ENCODE results near the gene CTCFL.

CTCFL gene

GRCh38 chr20:57455386-57455785 is 69.6 kb downstream of the CTCFL start:
- Histone ChIP-seq H3K9ac (ENCODE audit: low read depth, low read length) (no peak overlapping the region), H3K9me3 (ENCODE audit: insufficient read depth, low read length, severe bottlenecking) (no peaks in the 10 kb centered on the region), H4K20me1 (ENCODE audit: insufficient read depth, low read length) (no peaks in the 10 kb centered on the region), H2AFZ (ENCODE audit: low read depth, low read length) (no peak overlapping the region), H3K4me2 (ENCODE audit: insufficient read depth, low read length) (no peak overlapping the region), H3K79me2 (ENCODE audit: insufficient read depth, low read length) (no peaks in the 10 kb centered on the region), H3K4me1 (ENCODE audit: insufficient read depth, low read length) (no peaks in the 10 kb centered on the region), H3K27me3 (ENCODE audit: insufficient read depth, low read length, poor library complexity) (peaks cover 14% of the 10 kb centered on the region), H3K27ac (ENCODE audit: low read length) (no peak overlapping the region), H3K4me3 (ENCODE audit: low read depth in 1 of 2, low read length in 2 of 2) (no peak overlapping the region), H3K36me3 (ENCODE audit: insufficient read depth, low read length) (no peaks in the 10 kb centered on the region)
- ATAC-seq (ENCODE audit: insufficient read depth, low read depth) (no peak), DNase-seq (no peak)
- TF ChIP-seq, protein P1, sequence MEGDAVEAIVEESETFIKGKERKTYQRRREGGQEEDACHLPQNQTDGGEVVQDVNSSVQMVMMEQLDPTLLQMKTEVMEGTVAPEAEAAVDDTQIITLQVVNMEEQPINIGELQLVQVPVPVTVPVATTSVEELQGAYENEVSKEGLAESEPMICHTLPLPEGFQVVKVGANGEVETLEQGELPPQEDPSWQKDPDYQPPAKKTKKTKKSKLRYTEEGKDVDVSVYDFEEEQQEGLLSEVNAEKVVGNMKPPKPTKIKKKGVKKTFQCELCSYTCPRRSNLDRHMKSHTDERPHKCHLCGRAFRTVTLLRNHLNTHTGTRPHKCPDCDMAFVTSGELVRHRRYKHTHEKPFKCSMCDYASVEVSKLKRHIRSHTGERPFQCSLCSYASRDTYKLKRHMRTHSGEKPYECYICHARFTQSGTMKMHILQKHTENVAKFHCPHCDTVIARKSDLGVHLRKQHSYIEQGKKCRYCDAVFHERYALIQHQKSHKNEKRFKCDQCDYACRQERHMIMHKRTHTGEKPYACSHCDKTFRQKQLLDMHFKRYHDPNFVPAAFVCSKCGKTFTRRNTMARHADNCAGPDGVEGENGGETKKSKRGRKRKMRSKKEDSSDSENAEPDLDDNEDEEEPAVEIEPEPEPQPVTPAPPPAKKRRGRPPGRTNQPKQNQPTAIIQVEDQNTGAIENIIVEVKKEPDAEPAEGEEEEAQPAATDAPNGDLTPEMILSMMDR (IDR thresholded peaks at IDR 0.05; ENCODE audit: borderline replicate concordance, extremely low read depth, low read length, poor library complexity, severe bottlenecking): no peak
- TF ChIP-seq EZH2 (IDR thresholded peaks at IDR 0.05; ENCODE audit: borderline replicate concordance, low read depth, low read length, severe bottlenecking): no peak

GRCh38 chr20:57451795-57452661 is 72.9 kb downstream of the CTCFL start:
- Histone ChIP-seq H2AFZ (ENCODE audit: low read depth, low read length) (no peak overlapping the region), H4K20me1 (ENCODE audit: insufficient read depth, low read length) (peaks cover 17% of the 10 kb centered on the region), H3K27ac (ENCODE audit: low read length) (no peak overlapping the region), H3K9ac (ENCODE audit: low read depth, low read length) (no peak overlapping the region), H3K27me3 (ENCODE audit: insufficient read depth, low read length, poor library complexity) (peaks cover 33% of the 10 kb centered on the region), H3K79me2 (ENCODE audit: insufficient read depth, low read length) (no peaks in the 10 kb centered on the region), H3K4me2 (ENCODE audit: insufficient read depth, low read length) (no peak overlapping the region), H3K4me1 (ENCODE audit: insufficient read depth, low read length) (no peaks in the 10 kb centered on the region), H3K9me3 (ENCODE audit: insufficient read depth, low read length, severe bottlenecking) (no peaks in the 10 kb centered on the region), H3K36me3 (ENCODE audit: insufficient read depth, low read length) (no peaks in the 10 kb centered on the region), H3K4me3 (ENCODE audit: low read depth in 1 of 2, low read length in 2 of 2) (no peak overlapping the region)
- ATAC-seq (ENCODE audit: insufficient read depth, low read depth) (no peak), DNase-seq (no peak)
- TF ChIP-seq, protein P1 (IDR thresholded peaks at IDR 0.05; ENCODE audit: borderline replicate concordance, extremely low read depth, low read length, poor library complexity, severe bottlenecking): no peak
- TF ChIP-seq EZH2 (IDR thresholded peaks at IDR 0.05; ENCODE audit: borderline replicate concordance, low read depth, low read length, severe bottlenecking): no peak

GRCh38 chr20:57451431-57451794 is 73.5 kb downstream of the CTCFL start:
- Histone ChIP-seq H3K27ac (ENCODE audit: low read length) (no peak overlapping the region), H3K9ac (ENCODE audit: low read depth, low read length) (no peak overlapping the region)
- no peak for DNase-seq

More at GRCh38 chr20:57451431-57451794, 73.5 kb downstream of the CTCFL start:
- H3K79me2 ChIP-seq (ENCODE audit: insufficient read depth, low read length): no peaks in the 10 kb centered on the region
- no peaks in the 10 kb centered on the region for H3K4me1 ChIP-seq (ENCODE audit: insufficient read depth, low read length)
- no peak for ATAC-seq (ENCODE audit: insufficient read depth, low read depth)
- no peaks in the 10 kb centered on the region for H3K9me3 ChIP-seq (ENCODE audit: insufficient read depth, low read length, severe bottlenecking)
- H3K4me2 ChIP-seq (ENCODE audit: insufficient read depth, low read length): no peak overlapping the region
- H2AFZ ChIP-seq (ENCODE audit: low read depth, low read length): no peak overlapping the region
- peaks cover 17% of the 10 kb centered on the region for H4K20me1 ChIP-seq (ENCODE audit: insufficient read depth, low read length)
- no peaks in the 10 kb centered on the region for H3K36me3 ChIP-seq (ENCODE audit: insufficient read depth, low read length)
- no peak for TF ChIP-seq EZH2 (IDR thresholded peaks at IDR 0.05; ENCODE audit: borderline replicate concordance, low read depth, low read length, severe bottlenecking)
- TF ChIP-seq, protein P1 (IDR thresholded peaks at IDR 0.05; ENCODE audit: borderline replicate concordance, extremely low read depth, low read length, poor library complexity, severe bottlenecking): no peak
- H3K4me3 ChIP-seq (ENCODE audit: low read depth in 1 of 2, low read length in 2 of 2): no peak overlapping the region
- peaks cover 33% of the 10 kb centered on the region for H3K27me3 ChIP-seq (ENCODE audit: insufficient read depth, low read length, poor library complexity)

Measured in DND-41 (cell line).